ENCODE measurements around the gene DIS3L2. TPM values are rescaled to one million over a fixed set of nuclear protein-coding genes. Genes with fewer than 3 reads are reported as not detected.

DIS3L2 gene
- total RNA-seq, 1 experiment from 2014 or later: 39.1 TPM

DNA sequence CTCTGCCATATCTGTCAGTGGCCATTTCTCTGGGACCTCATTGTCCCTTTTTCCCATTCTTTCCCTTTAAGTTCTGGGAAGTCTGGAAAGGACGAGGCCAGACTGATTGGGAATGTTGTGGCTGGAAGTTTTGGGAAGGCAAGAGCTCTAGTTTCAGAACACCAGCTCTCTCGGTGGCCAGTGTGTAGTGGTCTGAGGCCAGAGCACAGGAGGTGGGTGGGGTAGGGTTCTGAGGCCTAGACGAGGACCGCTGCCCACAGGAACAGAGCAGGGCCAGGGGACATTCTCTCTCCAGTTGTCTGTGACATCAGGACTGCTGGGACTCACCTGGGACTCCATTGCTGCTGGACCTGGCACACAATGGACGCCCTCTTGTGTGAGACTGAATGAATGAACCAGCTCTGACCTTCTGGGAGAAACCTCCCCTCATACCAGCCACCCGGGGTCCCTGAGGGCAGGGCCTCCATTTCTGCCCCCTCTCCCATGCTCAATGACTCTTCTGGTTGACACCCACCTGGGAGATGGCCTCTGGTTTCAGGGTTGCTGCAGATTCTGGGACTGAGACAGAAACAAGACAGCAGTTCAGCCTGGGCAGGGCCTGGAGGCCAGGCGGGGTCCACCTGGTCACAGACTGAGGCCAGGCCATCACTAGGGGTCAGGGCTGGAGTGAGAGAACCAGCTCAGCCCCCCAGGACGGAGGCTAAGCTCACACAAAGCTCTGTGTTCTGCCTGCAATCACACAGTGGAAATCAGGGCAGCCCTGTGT, 26.9 kb upstream of the DIS3L2 start:
- no peak overlapping the region for H3K27ac ChIP-seq
- H3F3A ChIP-seq (ENCODE audit: insufficient read depth, low read depth): no peaks in the 10 kb centered on the region
- no peak for TF ChIP-seq EZH2 (IDR thresholded peaks at IDR 0.05; ENCODE audit: low read depth)
- TF ChIP-seq, protein P1, sequence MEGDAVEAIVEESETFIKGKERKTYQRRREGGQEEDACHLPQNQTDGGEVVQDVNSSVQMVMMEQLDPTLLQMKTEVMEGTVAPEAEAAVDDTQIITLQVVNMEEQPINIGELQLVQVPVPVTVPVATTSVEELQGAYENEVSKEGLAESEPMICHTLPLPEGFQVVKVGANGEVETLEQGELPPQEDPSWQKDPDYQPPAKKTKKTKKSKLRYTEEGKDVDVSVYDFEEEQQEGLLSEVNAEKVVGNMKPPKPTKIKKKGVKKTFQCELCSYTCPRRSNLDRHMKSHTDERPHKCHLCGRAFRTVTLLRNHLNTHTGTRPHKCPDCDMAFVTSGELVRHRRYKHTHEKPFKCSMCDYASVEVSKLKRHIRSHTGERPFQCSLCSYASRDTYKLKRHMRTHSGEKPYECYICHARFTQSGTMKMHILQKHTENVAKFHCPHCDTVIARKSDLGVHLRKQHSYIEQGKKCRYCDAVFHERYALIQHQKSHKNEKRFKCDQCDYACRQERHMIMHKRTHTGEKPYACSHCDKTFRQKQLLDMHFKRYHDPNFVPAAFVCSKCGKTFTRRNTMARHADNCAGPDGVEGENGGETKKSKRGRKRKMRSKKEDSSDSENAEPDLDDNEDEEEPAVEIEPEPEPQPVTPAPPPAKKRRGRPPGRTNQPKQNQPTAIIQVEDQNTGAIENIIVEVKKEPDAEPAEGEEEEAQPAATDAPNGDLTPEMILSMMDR (conservative IDR thresholded peaks at IDR 0.05): no peak
- DNase-seq: no peak
- intact Hi-C loops (cut with micrococcal nuclease; ENCODE audit: unreplicated experiment): no loop called here
- no peaks in the 10 kb centered on the region for H3K36me3 ChIP-seq (ENCODE audit: low read depth)
- ChIA-PET POLR2A (ENCODE audit: unreplicated experiment) (interaction anchor here (0.6 kb wide), 2 partner anchors 24 to 354 kb away, joined by 3 to 5 read pairs; no protein-coding TSS in a partner anchor), CTCF (no interaction called here)
- H3K9me2 ChIP-seq (ENCODE audit: insufficient read depth): no peaks in the 10 kb centered on the region
- no peaks in the 10 kb centered on the region for H3K4me1 ChIP-seq (replicated peaks; ENCODE audit: insufficient read depth)
- no peaks in the 10 kb centered on the region for H3K79me2 ChIP-seq (ENCODE audit: low read depth)
- H3K4me2 ChIP-seq: no peak overlapping the region
- no peaks in the 10 kb centered on the region for H3K9me3 ChIP-seq (ENCODE audit: insufficient read depth, low read depth)
- peaks cover 10% of the 10 kb centered on the region; the same call in 1 of the 2 replicates for H3K27me3 ChIP-seq (ENCODE audit: insufficient read depth, low read depth)
- no peak overlapping the region for H2AFZ ChIP-seq
- no TSS peak for BruUV-seq (replicated peaks)
- no peaks in the 10 kb centered on the region for H4K20me1 ChIP-seq (ENCODE audit: insufficient read depth)
- no peak overlapping the region for H3K4me3 ChIP-seq

DNA sequence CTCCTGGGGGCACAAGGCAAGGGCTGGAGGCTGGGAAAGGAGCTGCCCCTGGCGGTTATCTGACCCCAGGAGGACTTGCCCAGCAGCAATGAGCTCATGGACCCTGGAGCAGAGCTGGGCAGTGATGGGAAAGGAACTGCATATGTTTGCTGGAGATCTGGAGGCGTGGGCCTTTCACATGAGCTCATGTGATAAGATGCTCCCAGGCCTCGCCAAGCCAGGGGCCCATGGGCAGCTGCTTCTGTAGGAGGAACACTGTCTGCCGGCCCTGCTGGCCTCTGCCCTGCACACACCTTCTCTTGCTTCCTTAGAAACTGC, 26.3 kb upstream of the DIS3L2 start:
- DNase-seq: no peak
- intact Hi-C loops (cut with micrococcal nuclease; ENCODE audit: unreplicated experiment): no loop called here
- Histone ChIP-seq H3F3A (ENCODE audit: insufficient read depth, low read depth) (no peaks in the 10 kb centered on the region), H3K27ac (no peak overlapping the region), H3K9me2 (ENCODE audit: insufficient read depth) (no peaks in the 10 kb centered on the region), H3K4me3 (no peak overlapping the region), H3K27me3 (ENCODE audit: insufficient read depth, low read depth) (peaks cover 10% of the 10 kb centered on the region; the same call in 1 of the 2 replicates), H3K36me3 (ENCODE audit: low read depth) (no peaks in the 10 kb centered on the region), H3K4me1 (replicated peaks; ENCODE audit: insufficient read depth) (no peaks in the 10 kb centered on the region), H3K9me3 (ENCODE audit: insufficient read depth, low read depth) (no peaks in the 10 kb centered on the region), H3K4me2 (no peak overlapping the region), H4K20me1 (ENCODE audit: insufficient read depth) (no peaks in the 10 kb centered on the region), H2AFZ (no peak overlapping the region), H3K79me2 (ENCODE audit: low read depth) (no peaks in the 10 kb centered on the region)
- ChIA-PET POLR2A (ENCODE audit: unreplicated experiment) (interaction anchor here (0.6 kb wide), 1 partner anchor 354 kb away, joined by 3 read pairs; no protein-coding TSS in a partner anchor), CTCF (no interaction called here)
- TF ChIP-seq EZH2 (IDR thresholded peaks at IDR 0.05; ENCODE audit: low read depth): no peak
- TF ChIP-seq, protein P1 (conservative IDR thresholded peaks at IDR 0.05): no peak
- BruUV-seq (replicated peaks): no TSS peak

DNA sequence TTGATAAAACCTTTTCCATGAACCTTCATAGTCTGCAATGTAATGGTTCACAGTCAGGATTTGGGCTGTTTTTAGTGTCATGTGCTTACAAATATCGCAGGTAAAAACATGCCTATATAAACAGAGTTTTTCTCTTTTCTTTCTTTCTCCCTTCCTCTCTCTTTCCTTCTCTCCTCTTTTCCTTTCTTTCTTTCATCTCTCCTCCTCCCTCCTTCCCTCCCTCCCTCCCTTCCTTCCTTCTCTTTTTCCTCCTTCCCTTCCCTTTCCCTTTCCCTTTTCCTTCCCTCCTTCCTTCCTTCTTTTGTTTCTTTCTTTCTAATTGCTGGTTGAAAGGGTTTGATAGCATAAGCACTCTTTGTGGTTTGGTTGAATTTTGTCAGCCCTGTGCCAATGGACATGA, 25.7 kb upstream of the DIS3L2 start:
- CTCF ChIA-PET: no interaction called here
- no peaks in the 10 kb centered on the region for H3K4me1 ChIP-seq (replicated peaks; ENCODE audit: insufficient read depth)

More for the DNA sequence above, 25.7 kb upstream of the DIS3L2 start:
- no TSS peak for BruUV-seq (replicated peaks)
- Histone ChIP-seq H3K79me2 (ENCODE audit: low read depth) (no peaks in the 10 kb centered on the region), H3K9me3 (ENCODE audit: insufficient read depth, low read depth) (no peaks in the 10 kb centered on the region), H3K27me3 (ENCODE audit: insufficient read depth, low read depth) (peaks cover 10% of the 10 kb centered on the region; the same call in 1 of the 2 replicates), H3K9me2 (ENCODE audit: insufficient read depth) (no peaks in the 10 kb centered on the region), H4K20me1 (ENCODE audit: insufficient read depth) (no peaks in the 10 kb centered on the region), H3K4me3 (no peak overlapping the region), H2AFZ (no peak overlapping the region), H3F3A (ENCODE audit: insufficient read depth, low read depth) (no peaks in the 10 kb centered on the region), H3K36me3 (ENCODE audit: low read depth) (no peaks in the 10 kb centered on the region), H3K27ac (no peak overlapping the region), H3K4me2 (no peak overlapping the region)
- POLR2A ChIA-PET (ENCODE audit: unreplicated experiment): no interaction called here
- TF ChIP-seq EZH2 (IDR thresholded peaks at IDR 0.05; ENCODE audit: low read depth): no peak
- TF ChIP-seq, protein P1 (conservative IDR thresholded peaks at IDR 0.05): no peak
- intact Hi-C loops (cut with micrococcal nuclease; ENCODE audit: unreplicated experiment): no loop called here
- DNase-seq: no peak
